ENCODE data around the gene LYPD8.

The LYPD8 gene

GRCh38 chr1:248696774-248697173, 58.8 kb downstream of the LYPD8 start:
- no peak for DNase-seq

GRCh38 chr1:248696261-248696660, 59.3 kb downstream of the LYPD8 start:
- no peak for DNase-seq

- DNase-seq, result no peak
Observed at GRCh38 chr1:248695451-248696132, 60.0 kb downstream of the LYPD8 start.

DNA sequence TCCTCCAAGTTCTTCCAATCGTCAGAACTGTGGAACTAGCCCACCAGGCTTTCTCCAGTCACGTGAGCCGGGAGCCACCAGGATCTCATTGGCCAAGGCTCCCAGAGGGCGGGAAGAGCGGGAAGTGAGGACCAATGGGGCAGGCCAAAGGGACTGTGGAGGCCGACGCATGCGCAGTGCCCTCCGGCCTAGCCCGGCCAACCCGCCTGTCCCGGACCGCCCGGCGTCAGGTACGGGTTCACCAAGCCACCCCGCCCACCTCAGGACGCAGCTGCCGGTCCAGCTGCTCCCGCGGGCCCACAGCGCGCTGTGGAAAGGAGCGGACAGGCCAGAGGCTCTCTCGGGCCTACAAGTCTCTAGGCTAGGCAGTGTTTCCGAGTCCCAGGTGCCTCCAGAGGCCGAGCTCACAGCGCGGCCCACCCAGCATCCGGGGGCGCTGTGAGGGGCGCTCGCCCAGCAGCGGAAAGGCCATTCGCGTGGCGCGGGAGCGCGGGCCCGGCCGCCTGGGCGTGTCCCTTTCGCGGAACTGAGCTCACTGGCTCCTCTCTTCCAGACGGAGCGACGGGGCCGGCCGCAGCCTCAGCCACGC, 63.9 kb downstream of the LYPD8 start:
- no peak for DNase-seq

Measured in CD4-positive, alpha-beta T cell treated with Interleukin-17A for 4 hours (primary cell).